NCI-H1694 (cell line): Measurements from ENCODE around the gene EIPR1.
A peak's percentile ranks its signal among the peaks of the same experiment; 100 is the strongest.
"Not testable (repeated sequence)": the region's sequence is repeated elsewhere in the genome, so short reads cannot be mapped to it uniquely, and the experiment has no call there.

ENCODE experiments used
- DNase-seq: peaks from one replicate; lab custom pipeline; 2025; lab: John Stamatoyannopoulos, UW

The EIPR1 gene

GRCh38 chr2:3357926-3358325, 19.7 kb downstream of the EIPR1 start:
- DNase-seq = no peak

- DNase-seq = not testable (repeated sequence)
Observed at GRCh38 chr2:3357446-3357845, 20.2 kb downstream of the EIPR1 start.

- DNase-seq = no peak
Observed at GRCh38 chr2:3356799-3357198, 20.8 kb downstream of the EIPR1 start.

DNA sequence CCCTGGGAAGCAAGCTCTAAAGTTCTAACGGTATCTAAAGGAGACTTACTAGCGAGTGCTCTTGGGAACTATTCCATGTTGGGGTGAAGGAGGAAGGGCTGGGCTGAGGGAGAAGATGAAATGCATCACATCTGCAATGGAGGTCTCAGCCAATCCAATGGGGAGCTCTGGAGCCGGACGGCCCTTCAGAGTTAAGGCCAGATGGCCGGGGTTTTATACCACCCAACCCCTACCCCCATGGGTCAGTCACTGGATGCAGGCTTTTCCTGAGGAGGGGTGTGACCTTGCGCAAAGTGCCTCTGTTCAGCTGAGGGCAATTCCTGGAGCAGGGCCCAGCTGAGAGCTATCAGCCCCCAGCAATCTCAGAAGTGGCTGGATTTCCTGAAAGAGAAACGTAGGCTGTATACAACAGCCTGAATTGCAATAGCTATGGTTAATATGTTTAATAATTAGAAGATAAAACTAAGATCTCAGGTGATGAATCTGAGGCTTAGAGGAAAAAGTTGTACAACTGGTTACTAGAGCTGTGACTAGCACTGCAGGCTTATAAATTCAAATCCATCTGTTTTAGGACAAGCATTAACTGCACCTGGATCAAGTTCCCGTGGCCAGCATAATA, 21.6 kb downstream of the EIPR1 start:
- no peak for DNase-seq

GRCh38 chr2:3354986-3355385, 22.6 kb downstream of the EIPR1 start:
- no peak for DNase-seq

GRCh38 chr2:3349211-3349693, 28.4 kb downstream of the EIPR1 start:
- peak; percentile 59 for DNase-seq

DNA sequence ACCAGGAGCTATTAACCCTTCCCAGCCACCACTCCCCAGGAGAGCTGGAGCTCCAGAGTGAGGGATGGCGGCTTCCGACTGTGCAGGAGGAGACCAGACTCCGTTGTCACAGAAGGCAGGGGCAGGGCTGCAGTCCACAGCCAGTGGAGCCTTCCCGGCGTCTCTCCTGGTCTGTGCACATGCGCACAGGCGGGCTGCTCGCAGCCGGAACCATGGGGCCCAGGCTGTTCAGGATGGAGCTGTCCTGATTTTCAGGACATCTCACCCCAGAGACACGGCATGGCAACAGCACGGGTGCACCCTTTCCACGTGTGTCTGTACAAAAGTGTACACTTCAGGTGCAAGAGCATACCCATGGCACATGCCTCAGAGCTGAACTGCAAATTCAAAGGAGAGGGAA, 28.9 kb downstream of the EIPR1 start:
- DNase-seq = no peak

DNA sequence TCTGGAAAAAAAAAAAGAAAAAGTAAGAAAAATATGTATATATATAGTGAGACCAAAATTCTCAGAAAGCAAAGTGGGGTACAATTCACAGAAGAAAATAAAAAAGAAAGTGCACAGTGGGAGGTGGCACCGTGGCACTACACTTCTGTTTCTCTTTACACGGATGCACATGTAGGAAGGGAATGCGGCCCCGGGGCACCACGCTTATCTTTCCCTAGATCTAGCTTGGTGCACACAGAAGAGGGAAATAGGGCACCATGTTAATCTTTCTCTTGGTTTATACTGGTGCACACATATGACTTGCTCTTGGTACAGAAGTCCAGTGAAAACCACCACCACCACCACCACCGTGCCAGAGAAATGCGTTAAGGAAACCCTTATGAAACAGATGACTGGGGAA, 32.0 kb downstream of the EIPR1 start:
- DNase-seq = no peak

GRCh38 chr2:3344897-3345296, 32.7 kb downstream of the EIPR1 start:
- DNase-seq = no peak

DNA sequence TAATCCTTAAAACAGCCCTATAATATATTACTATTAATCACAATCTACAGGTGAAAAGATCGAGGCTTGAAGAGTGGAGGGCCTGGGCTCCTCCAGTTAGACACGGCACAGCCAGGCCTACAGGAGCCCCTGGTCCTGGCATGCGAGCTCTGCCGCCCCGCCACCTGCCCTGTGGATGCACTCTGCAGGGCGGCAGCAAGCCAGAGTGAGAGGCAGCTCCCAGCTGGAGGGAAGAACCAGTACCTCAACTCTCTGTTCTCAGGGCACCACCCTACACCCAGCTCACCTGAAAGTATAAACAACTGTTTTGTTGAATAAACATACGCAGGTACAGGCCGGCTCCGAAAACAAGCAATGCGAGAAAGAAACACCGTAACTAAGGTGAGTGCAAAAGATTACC, 34.6 kb downstream of the EIPR1 start:
- DNase-seq = no peak

DNA sequence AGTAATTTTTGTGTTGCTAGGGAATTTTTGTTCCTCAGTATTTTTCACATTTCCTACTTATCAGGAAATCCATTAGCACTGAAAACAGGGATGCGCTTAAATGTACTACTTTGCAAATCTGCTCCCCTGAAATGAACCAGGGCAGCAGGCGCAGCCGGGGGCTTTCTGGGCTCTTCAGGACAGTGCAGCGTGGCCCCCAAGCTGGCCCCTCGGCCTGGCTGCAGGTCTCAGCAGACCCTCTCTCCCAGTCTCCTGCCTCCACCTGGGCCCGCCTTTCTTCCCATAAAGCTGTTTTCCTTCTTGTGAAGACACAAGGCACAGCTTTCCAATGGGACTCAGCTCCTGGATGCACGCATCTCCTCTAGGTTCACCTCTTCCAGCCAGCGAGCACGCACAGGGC, 35.3 kb downstream of the EIPR1 start:
- no peak for DNase-seq

DNA sequence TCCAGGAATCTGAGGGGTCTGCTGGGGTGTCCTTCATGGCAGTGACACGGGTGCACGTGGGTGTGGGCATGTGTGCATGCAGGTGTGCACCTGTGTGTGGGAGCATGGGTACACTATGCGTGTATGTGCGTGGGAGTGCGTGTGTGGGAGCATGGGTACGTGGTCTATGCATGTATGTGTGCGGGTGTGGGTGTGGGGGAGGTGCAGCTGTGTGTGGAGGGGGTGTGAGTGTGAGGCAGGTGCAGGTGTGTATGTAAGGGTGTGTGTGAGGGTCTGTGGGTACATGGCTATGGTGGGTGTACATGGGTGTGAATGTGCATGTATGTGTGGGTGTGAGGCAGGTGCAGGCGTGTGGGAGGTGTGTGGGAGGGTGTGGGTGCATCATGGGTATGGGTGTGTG, 36.3 kb downstream of the EIPR1 start:
- no peak for DNase-seq

- no peak for DNase-seq
Observed at GRCh38 chr2:3340144-3340543, 37.5 kb downstream of the EIPR1 start.

DNA sequence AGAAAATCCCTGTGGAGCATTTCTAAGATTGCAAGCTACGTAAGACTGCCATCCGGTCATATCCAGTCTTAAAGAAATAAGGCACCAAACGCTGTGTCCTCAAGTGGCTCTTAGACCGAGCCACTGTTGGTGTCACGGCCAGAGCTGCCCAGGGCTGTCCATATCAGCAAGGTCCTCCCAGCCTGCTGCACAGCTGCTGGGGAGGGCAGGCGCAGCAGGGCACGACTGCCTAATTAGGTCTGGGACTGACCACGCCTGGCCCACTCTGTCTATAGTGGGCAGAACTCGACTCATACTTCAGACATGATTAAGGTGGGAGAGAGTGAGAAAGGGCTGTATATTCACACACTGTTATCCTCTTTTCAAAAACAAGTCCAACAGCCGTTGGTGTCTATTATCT, 39.3 kb downstream of the EIPR1 start:
- no peak for DNase-seq

DNA sequence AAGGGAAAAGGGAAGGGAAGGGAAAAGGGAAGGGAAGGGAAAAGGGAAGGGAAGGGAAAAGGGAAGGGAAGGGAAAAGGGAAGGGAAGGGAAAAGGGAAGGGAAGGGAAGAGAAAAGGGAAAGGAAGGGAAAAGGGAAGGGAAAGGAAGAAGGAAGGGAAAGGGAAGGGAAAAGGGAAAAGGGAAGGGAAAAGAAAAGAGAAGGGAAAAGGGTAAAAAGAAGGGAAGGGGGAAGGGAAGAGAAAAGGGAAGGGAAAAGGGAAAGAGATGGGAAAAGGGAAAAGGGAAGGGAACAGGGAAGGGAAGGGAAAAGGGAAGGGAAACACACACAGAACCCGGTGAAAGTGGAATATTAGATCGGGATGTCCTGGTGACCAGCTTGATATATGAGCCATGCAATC, 40.8 kb downstream of the EIPR1 start:
- DNase-seq = no peak

GRCh38 chr2:3334392-3335345, 42.9 kb downstream of the EIPR1 start:
- DNase-seq = no peak

- DNase-seq = no peak
Observed at GRCh38 chr2:3332133-3332532, 45.5 kb downstream of the EIPR1 start.

DNA sequence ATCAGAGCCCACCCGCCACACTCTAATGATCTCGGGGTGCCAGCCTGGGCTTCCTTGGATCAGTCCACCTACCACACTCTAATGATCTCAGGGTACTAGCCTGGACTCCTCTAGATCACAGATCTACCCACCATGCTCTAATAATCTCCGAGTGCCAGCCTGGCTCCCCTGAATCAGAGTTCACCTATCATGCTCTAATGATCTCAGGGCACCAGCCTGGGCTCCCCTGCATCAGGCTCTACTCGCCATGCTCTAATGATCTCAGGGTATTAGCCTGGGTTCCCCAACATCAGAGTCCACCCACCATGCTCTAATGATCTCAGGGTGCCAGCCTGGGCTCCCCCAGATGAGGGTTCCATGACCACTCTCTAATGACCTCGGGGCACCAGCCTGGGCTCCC, 48.1 kb downstream of the EIPR1 start:
- DNase-seq = no peak

DNA sequence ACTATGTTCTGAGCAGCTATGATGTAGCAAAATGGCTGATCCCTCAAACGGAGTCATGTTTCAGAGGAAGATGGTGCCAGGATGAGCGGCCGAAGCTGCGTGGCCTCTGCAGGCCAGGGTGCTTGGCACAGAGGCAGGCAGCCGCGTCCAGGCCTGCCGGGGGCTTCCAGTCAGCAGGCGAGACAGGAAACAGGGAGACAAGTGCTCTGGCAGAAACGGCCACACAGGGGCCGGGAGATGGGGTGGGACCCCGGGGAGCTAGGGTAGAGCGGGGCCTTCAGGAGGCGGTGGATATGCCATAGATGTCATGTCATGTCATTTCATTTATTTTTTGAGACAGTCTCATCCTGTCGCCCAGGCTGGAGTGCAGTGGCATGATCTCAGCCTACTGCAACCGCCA, 50.7 kb downstream of the EIPR1 start:
- DNase-seq = no peak

DNA sequence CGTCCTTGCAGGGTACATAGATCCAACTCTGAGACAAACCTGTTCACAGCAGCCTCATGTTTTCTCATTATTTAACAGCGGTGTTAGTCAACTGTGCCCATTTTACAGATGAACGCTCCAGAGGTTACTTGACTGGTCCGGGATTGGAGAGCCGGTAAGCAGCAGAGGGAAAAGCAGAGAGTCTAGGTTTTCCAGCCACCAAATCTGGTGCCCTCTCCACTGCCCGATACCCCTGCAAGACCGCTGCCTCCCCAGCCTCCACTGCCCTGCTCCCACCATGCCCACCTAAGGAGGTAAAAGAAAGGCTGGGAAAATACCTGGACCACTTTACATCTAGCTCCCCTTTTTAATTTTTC, 51.5 kb downstream of the EIPR1 start:
- no peak for DNase-seq

GRCh38 chr2:3325458-3326181, 52.0 kb downstream of the EIPR1 start:
- no peak for DNase-seq

DNA sequence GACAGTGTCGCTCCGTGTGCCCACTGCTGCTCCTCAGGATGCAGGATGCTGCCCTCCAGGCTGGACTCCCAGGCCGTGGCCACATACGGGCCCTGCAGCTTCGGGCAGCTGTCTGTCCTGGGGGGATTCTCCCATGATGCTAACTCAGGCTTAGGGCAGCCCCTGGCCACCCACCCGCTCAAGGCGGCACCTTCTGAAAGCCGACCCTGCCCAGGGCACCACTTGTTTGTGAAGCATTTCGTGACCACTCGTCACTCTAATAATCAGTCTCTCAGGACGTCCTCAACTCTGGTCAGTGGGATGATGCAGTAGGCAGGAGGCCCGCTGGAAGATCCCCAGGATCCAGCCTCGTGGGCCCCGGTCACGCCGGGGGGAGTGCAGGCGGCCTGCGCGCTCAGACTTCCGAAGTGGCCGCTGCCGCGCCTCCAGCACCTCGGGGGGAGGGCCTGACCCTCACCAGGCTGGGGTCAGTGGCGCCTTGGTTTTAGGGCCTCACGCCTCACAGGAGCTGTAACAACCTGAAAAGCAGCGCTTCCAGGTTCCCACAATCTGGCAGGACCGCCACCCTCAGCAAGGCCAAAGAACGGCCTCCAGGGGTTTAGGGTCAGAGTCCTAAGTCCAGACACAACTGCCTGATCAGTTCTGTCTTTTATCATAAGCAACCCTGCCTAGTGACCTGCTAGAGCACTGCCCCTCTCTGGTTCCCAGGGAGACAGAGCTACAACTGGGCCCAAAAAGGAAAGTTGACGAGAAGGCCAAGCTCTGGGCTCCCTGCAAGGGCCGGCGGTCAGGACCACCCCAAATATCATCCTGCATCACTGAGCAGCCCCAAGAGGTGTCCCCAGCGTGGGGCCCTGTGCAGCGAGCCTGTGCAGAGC, 53.0 kb downstream of the EIPR1 start:
- no peak for DNase-seq
